ENCODE results near the gene RAB8A. TPM values are rescaled to one million over a fixed set of nuclear protein-coding genes. Genes with fewer than 3 reads are reported as not detected.

The RAB8A gene
- total and polyA plus RNA-seq, 2 experiments from 2014 or later, result 53.1 to 59.5 TPM

GRCh38 chr19:16121967-16122366, 10.3 kb downstream of the RAB8A start (continued):
- no peak for TF ChIP-seq ZNF462 (CRISPR knock-in tag; IDR thresholded peaks at IDR 0.05)

GRCh38 chr19:16124953-16125352, 13.3 kb downstream of the RAB8A start:
- Histone ChIP-seq H3K27me3 (ENCODE audit: insufficient read depth) (no peaks in the 10 kb centered on the region), H3K4me1 (ENCODE audit: insufficient read depth) (no peaks in the 10 kb centered on the region), H3K4me2 (no peak overlapping the region), H3K27ac (ENCODE audit: low read depth) (no peak overlapping the region), H3F3A (replicated peaks; ENCODE audit: low read depth) (no peaks in the 10 kb centered on the region), H4K20me1 (replicated peaks; ENCODE audit: insufficient read depth) (no peaks in the 10 kb centered on the region; the same call in 1 of the 2 replicates), H3K4me3 (no peak overlapping the region), H3K9me2 (ENCODE audit: insufficient read depth) (no peaks in the 10 kb centered on the region), H2AFZ (no peak overlapping the region), H3K36me3 (ENCODE audit: insufficient read depth) (peaks cover 4% of the 10 kb centered on the region), H3K79me2 (replicated peaks; ENCODE audit: insufficient read depth) (no peaks in the 10 kb centered on the region)
- ATAC-seq, result no peak
- Mint-ChIP-seq H3K36me3 (ENCODE audit: low read depth) (peaks cover 55% of the 10 kb centered on the region), H3K27ac (no peak overlapping the region), H3K4me1 (no peaks in the 10 kb centered on the region), H3K9me3 (no peaks in the 10 kb centered on the region), H3K27me3 (ENCODE audit: insufficient read depth, low read depth, poor library complexity) (peaks cover 7% of the 10 kb centered on the region), H3K4me3 (no peak overlapping the region)
- no peak for TF ChIP-seq CTCF (conservative IDR thresholded peaks at IDR 0.05; ENCODE audit: low read depth in 2 of 2)
- no peak for TF ChIP-seq CREB1 (CRISPR knock-in tag; IDR thresholded peaks at IDR 0.05; ENCODE audit: low read depth)
- no peak for TF ChIP-seq ETS1 (IDR thresholded peaks at IDR 0.05)
- no peak for DNase-seq (ENCODE audit: low spot score)

All from GM23338 (cell line).